ENCODE measurements around the gene UNKL. TPM values are rescaled to one million over a fixed set of nuclear protein-coding genes. Genes with fewer than 3 reads are reported as not detected.
"Not testable (repeated sequence)": the region's sequence is repeated elsewhere in the genome, so short reads cannot be mapped to it uniquely, and the experiment has no call there.

The UNKL gene
- total RNA-seq, 1 donor from 2014 or later = 9.2 TPM

GRCh38 chr16:1446296-1447080, 32.0 kb upstream of the UNKL start:
- no peak for DNase-seq (ENCODE audit: low read depth, low spot score)

GRCh38 chr16:1445518-1446203, 31.2 kb upstream of the UNKL start:
- no peak for DNase-seq (ENCODE audit: low read depth, low spot score)

- no peak for DNase-seq (ENCODE audit: low read depth, low spot score)
Observed at GRCh38 chr16:1444730-1445517, 30.4 kb upstream of the UNKL start.

- DNase-seq (ENCODE audit: low read depth, low spot score) = no peak
Observed at GRCh38 chr16:1443980-1444729, 29.7 kb upstream of the UNKL start, which contains the start of gene CCDC154. Gene CCDC154 (minus strand): TSS chr16:1444556. CDS start chr16:1444322, 234 bp downstream.

GRCh38 chr16:1443403-1443973, 29.0 kb upstream of the UNKL start:
- no peak for DNase-seq (ENCODE audit: low read depth, low spot score)

GRCh38 chr16:1442697-1443096, 28.2 kb upstream of the UNKL start:
- DNase-seq (ENCODE audit: low read depth, low spot score) = no peak

GRCh38 chr16:1441391-1441829, 26.9 kb upstream of the UNKL start:
- DNase-seq (ENCODE audit: low read depth, low spot score) = no peak

- not testable (repeated sequence) for DNase-seq (ENCODE audit: low read depth, low spot score)
Observed at GRCh38 chr16:1439699-1440074, 25.2 kb upstream of the UNKL start.

GRCh38 chr16:1439058-1439698, 24.7 kb upstream of the UNKL start:
- no peak for DNase-seq (ENCODE audit: low read depth, low spot score)

- DNase-seq (ENCODE audit: low read depth, low spot score) = no peak
Observed at GRCh38 chr16:1438229-1439057, 23.9 kb upstream of the UNKL start.

- no peak for DNase-seq (ENCODE audit: low read depth, low spot score)
Observed at GRCh38 chr16:1437606-1438005, 23.1 kb upstream of the UNKL start.

GRCh38 chr16:1436731-1437355, 22.3 kb upstream of the UNKL start:
- DNase-seq (ENCODE audit: low read depth, low spot score) = no peak

- no peak for DNase-seq (ENCODE audit: low read depth, low spot score)
Observed at GRCh38 chr16:1435921-1436697, 21.6 kb upstream of the UNKL start.

- DNase-seq (ENCODE audit: low read depth, low spot score) = no peak
Observed at GRCh38 chr16:1434644-1435592, 20.4 kb upstream of the UNKL start.

- DNase-seq (ENCODE audit: low read depth, low spot score) = no peak
Observed at GRCh38 chr16:1433756-1434155, 19.3 kb upstream of the UNKL start.

GRCh38 chr16:1433263-1433560, 18.7 kb upstream of the UNKL start:
- DNase-seq (ENCODE audit: low read depth, low spot score) = no peak
